Activated CD4-positive, alpha-beta T cell treated with anti-CD3 and anti-CD28 coated beads, Interleukin-10, Interleukin-2, amounts not matched to agents 100 ng/mL and 50 ng/mL, durations not matched to agents 16 hours and 8 hours (primary cell): ENCODE results near the gene TAAR9.

Experiments
- DNase-seq: peaks from one replicate; pipeline ENCODE4 v3.0.0-alpha.2; 2020

The TAAR9 gene

GRCh38 chr6:132537977-132538376, at the start of gene TAAR9:
Gene TAAR9 (plus strand): TSS chr6:132538277. CDS start chr6:132538290, 13 bp downstream.
- DNase-seq, result no peak

- no peak for DNase-seq
Observed at GRCh38 chr6:132489376-132489775, 48.7 kb upstream of the TAAR9 start.

GRCh38 chr6:132490024-132490423, 48.1 kb upstream of the TAAR9 start:
- no peak for DNase-seq

GRCh38 chr6:132490478-132491204, 47.4 kb upstream of the TAAR9 start:
- DNase-seq, result no peak

GRCh38 chr6:132491303-132491702, 46.8 kb upstream of the TAAR9 start:
- no peak for DNase-seq

GRCh38 chr6:132491881-132492280, 46.2 kb upstream of the TAAR9 start:
- no peak for DNase-seq

GRCh38 chr6:132494954-132495353, 43.1 kb upstream of the TAAR9 start:
- peak; percentile 44 for DNase-seq

- peak; percentile 41 for DNase-seq
Observed at GRCh38 chr6:132495604-132496079, 42.4 kb upstream of the TAAR9 start.

GRCh38 chr6:132496519-132497180, 41.4 kb upstream of the TAAR9 start:
- no peak for DNase-seq

- no peak for DNase-seq
Observed at GRCh38 chr6:132498638-132499037, 39.4 kb upstream of the TAAR9 start.

GRCh38 chr6:132499757-132500156, 38.3 kb upstream of the TAAR9 start:
- DNase-seq, result no peak

- DNase-seq, result no peak
Observed at GRCh38 chr6:132504757-132505156, 33.3 kb upstream of the TAAR9 start.

GRCh38 chr6:132505158-132505557, 32.9 kb upstream of the TAAR9 start:
- DNase-seq, result no peak

- DNase-seq, result no peak
Observed at GRCh38 chr6:132506461-132506860, 31.6 kb upstream of the TAAR9 start.

- DNase-seq, result no peak
Observed at GRCh38 chr6:132506869-132507808, 30.9 kb upstream of the TAAR9 start.

- no peak for DNase-seq
Observed at GRCh38 chr6:132511210-132511830, 26.8 kb upstream of the TAAR9 start.

- DNase-seq, result no peak
Observed at GRCh38 chr6:132511831-132512220, 26.3 kb upstream of the TAAR9 start.

- no peak for DNase-seq
Observed at GRCh38 chr6:132512342-132512637, 25.8 kb upstream of the TAAR9 start.

GRCh38 chr6:132512638-132513632, 25.1 kb upstream of the TAAR9 start, which contains the start of gene STX7:
Gene STX7 (minus strand): TSS chr6:132513116. CDS start chr6:132503530, 9,586 bp downstream.
- peak; percentile 93 for DNase-seq

GRCh38 chr6:132513831-132514545, 24.1 kb upstream of the TAAR9 start:
- DNase-seq, result no peak

- no peak for DNase-seq
Observed at GRCh38 chr6:132515386-132515785, 22.7 kb upstream of the TAAR9 start.
